Tibial artery (tissue), 4 donors: ENCODE measurements around the gene TNFRSF13B.
"Not testable (repeated sequence)": the region's sequence is repeated elsewhere in the genome, so short reads cannot be mapped to it uniquely, and the experiment has no call there.

Source experiments
- DNase-seq, 2 donors: peaks; one replicate each; pipeline ENCODE4 v3.0.0-alpha.2; 2019
- H3K27ac ChIP-seq, 2 donors: fragments of 200-600 bp; sonication (generic) in 1 of 2; 1 replicate in 1 of 2; 2 replicates in 1 of 2; pipeline ENCODE4 v1.5.1; 2018 to 2019; ENCODE audit warnings: mild to moderate bottlenecking in 1 of 2
- H3K27me3 ChIP-seq, 2 donors: fragments of 200-600 bp; sonication (generic) in 1 of 2; one replicate each; pipeline versions ENCODE4 v1.5.1 to v1.6.0; 2016 to 2019
- H3K36me3 ChIP-seq, 3 donors: fragments of 200-600 bp; sonication (generic) in 2 of 3; one replicate each; pipeline ENCODE4 v1.5.1; 2016 to 2019; ENCODE audit warnings: mild to moderate bottlenecking in 2 of 3
- H3K4me1 ChIP-seq, 4 donors: fragments of 200-600 bp; sonication (generic) in 2 of 4; 1 replicate in 3 of 4; 2 replicates in 1 of 4; pipeline ENCODE4 v1.5.1; 2016 to 2019
- H3K4me3 ChIP-seq, 2 donors: fragments of 200-600 bp; sonication (generic) in 1 of 2; 1 replicate in 1 of 2; 2 replicates in 1 of 2; pipeline ENCODE4 v1.5.1; 2018 to 2019; ENCODE audit warnings: mild to moderate bottlenecking in 2 of 2
- H3K9me3 ChIP-seq, 3 donors: fragments of 200-600 bp; sonication (generic) in 1 of 3; one replicate each; pipeline ENCODE4 v1.5.1; 2016 to 2019
- CTCF ChIP-seq, 2 experiments: fragments of 200-600 bp in 1 of 2; fragments of 450-650 bp in 1 of 2; IDR thresholded peaks; one replicate each; pipeline ENCODE4 v1.5.1; 2017 to 2019; ENCODE audit warnings: antibody characterized with exemption in 2 of 2, mild to moderate bottlenecking in 1 of 2, moderate library complexity in 1 of 2
- intact Hi-C: fragments of 100-400 bp; cut with DNase I; formaldehyde crosslinking; loops from one replicate; pipeline ENCODE4 v1.15.0; 2023; ENCODE audit warnings: low total_unique reads

TNFRSF13B gene

GRCh38 chr17:16980813-16981731 lies 9.2 kb upstream of the TNFRSF13B start:
- peaks cover 0 to 3% of the 10 kb centered on the region in 2 donors for H3K27me3 ChIP-seq
- no peaks in the 10 kb centered on the region for H3K9me3 ChIP-seq
- H3K27ac ChIP-seq = no peak overlapping the region
- no peaks in the 10 kb centered on the region for H3K4me1 ChIP-seq
- intact Hi-C loops = no loop called here
- TF ChIP-seq CTCF (IDR thresholded peaks at IDR 0.05) = no peak
- H3K36me3 ChIP-seq = no peaks in the 10 kb centered on the region
- no peak overlapping the region for H3K4me3 ChIP-seq
- no peak for DNase-seq

- intact Hi-C loops = no loop called here
- Histone ChIP-seq H3K4me1 (no peaks in the 10 kb centered on the region), H3K36me3 (no peaks in the 10 kb centered on the region), H3K27me3 (peaks cover 0 to 3% of the 10 kb centered on the region in 2 donors), H3K27ac (no peak overlapping the region), H3K9me3 (no peaks in the 10 kb centered on the region), H3K4me3 (no peak overlapping the region)
- TF ChIP-seq CTCF (IDR thresholded peaks at IDR 0.05) = no peak
- DNase-seq = no peak
Observed at GRCh38 chr17:16980061-16980460, 8.1 kb upstream of the TNFRSF13B start.

- intact Hi-C loops, H3K27me3 ChIP-seq, H3K27ac ChIP-seq, H3K9me3 ChIP-seq, H3K4me1 ChIP-seq, DNase-seq, H3K36me3 ChIP-seq, H3K4me3 ChIP-seq: not testable (repeated sequence)
Observed at GRCh38 chr17:16979237-16979823, 7.4 kb upstream of the TNFRSF13B start.

GRCh38 chr17:16977932-16978331 lies 6.0 kb upstream of the TNFRSF13B start:
- Histone ChIP-seq H3K4me1 (no peaks in the 10 kb centered on the region), H3K27me3 (peaks cover 0 to 7% of the 10 kb centered on the region in 2 donors), H3K36me3 (no peaks in the 10 kb centered on the region), H3K27ac (no peak overlapping the region), H3K4me3 (no peak overlapping the region), H3K9me3 (no peaks in the 10 kb centered on the region)
- DNase-seq = no peak
- intact Hi-C loops = no loop called here
- no peak for TF ChIP-seq CTCF (IDR thresholded peaks at IDR 0.05)

- Histone ChIP-seq H3K9me3 (no peaks in the 10 kb centered on the region), H3K36me3 (no peaks in the 10 kb centered on the region), H3K4me3 (no peak overlapping the region), H3K4me1 (no peaks in the 10 kb centered on the region), H3K27me3 (peaks cover 0 to 14% of the 10 kb centered on the region in 2 donors), H3K27ac (no peak overlapping the region)
- TF ChIP-seq CTCF (IDR thresholded peaks at IDR 0.05) = no peak
- intact Hi-C loops = no loop called here
- DNase-seq = no peak
Observed at GRCh38 chr17:16976725-16977550, 5.0 kb upstream of the TNFRSF13B start.
